ENCODE data around the gene PASK. TPM values are rescaled to one million over a fixed set of nuclear protein-coding genes. Genes with fewer than 3 reads are reported as not detected.

PASK gene
- total and polyA plus RNA-seq, 9 of the 15 experiments (the other 6 are each of a cell fraction or from before 2014, with no cell fraction given) = 1.5 to 30.3 (median 9.9) TPM

DNA sequence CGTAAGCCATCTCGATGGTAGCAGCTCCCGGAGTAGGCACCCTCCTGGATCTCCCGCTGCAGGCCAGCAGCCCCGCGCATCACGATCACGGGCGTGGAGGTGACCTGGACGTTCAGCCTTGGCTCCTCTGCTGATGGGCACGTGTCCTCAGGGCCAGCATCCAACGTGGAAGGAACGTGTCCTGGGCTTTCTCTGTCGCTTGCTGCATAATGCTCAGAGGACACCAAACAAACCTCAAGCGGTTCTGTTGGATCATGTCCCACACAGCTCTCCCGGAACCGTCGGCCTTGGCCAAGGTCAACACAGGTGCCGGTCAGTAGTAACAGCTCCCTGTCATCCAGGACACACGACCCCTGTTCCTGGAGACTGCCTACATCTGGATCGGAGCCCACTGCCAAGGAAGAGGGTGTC lies 23.1 kb downstream of the PASK start:
- intact Hi-C loops (cut with micrococcal nuclease) = loop anchor here (2.0 kb wide), 1 partner anchor 43 kb away; no protein-coding TSS in a partner anchor
- no peaks in the 10 kb centered on the region; a peak in 1 of 5 replicates for H3K4me1 ChIP-seq (replicated peaks in 1 of 2; ENCODE audit: control insufficient read depth in 2 of 2, insufficient read depth in 2 of 2, low read length in 2 of 2)
- ChIA-PET POLR2A (interaction anchor here (1.1 kb wide), 1 partner anchor 12 kb away, joined by 4 read pairs; no protein-coding TSS in a partner anchor), CTCF (ENCODE audit: low intra/inter-chr PET ratio) (no interaction called here)
- DNase-seq (ENCODE audit: extremely low read depth in 1 of 4, low spot score in 3 of 4) (no peak), ATAC-seq (no peak), FAIRE-seq (no peak)
- peaks cover 10% of the 10 kb centered on the region; the same call in 1 of the 3 replicates for H3K36me3 ChIP-seq (ENCODE audit: control insufficient read depth, insufficient read depth, low read length)
- WGBS (ENCODE audit: insufficient coverage, low coverage, missing lambda C conversion rate) = 87% methylated on average over 13 of the region's 21 CpGs
- H3K27me3 ChIP-seq (ENCODE audit: control insufficient read depth in 2 of 2, insufficient read depth in 2 of 2, low read length in 2 of 2) = no peaks in the 10 kb centered on the region
- no peak overlapping the region for H3K4me3 ChIP-seq
- H3K27ac ChIP-seq (ENCODE audit: extremely low read depth, low read depth, low read length) = no peak overlapping the region
- H3K79me2 ChIP-seq (ENCODE audit: control insufficient read depth, insufficient read depth, low read length) = no peaks in the 10 kb centered on the region
- in situ Hi-C loops (cut with MboI) = no loop called here
- no peak overlapping the region for H2AFZ ChIP-seq (ENCODE audit: low read depth, low read length)
- no TSS peak for BruUV-seq (replicated peaks)
- H3K9me1 ChIP-seq (ENCODE audit: control insufficient read depth, insufficient read depth, low read length) = no peaks in the 10 kb centered on the region
- no peaks in the 10 kb centered on the region for H4K20me1 ChIP-seq (replicated peaks; ENCODE audit: control insufficient read depth, insufficient read depth, low read length)
- H3K9ac ChIP-seq (ENCODE audit: insufficient read depth in 1 of 2, low read depth in 2 of 2, low read length in 2 of 2) = no peak overlapping the region
- no peak overlapping the region for H3K4me2 ChIP-seq (ENCODE audit: insufficient read depth, low read length)
- no peaks in the 10 kb centered on the region for H3K9me3 ChIP-seq (replicated peaks; ENCODE audit: control insufficient read depth, insufficient read depth, low read depth, low read length)
- TF ChIP-seq EZH2 (IDR thresholded peaks at IDR 0.05; ENCODE audit: borderline replicate concordance, low read depth, low read length) (no peak), NBN (IDR thresholded peaks at IDR 0.05; ENCODE audit: low read depth) (no peak), ZFP30 (CRISPR knock-in tag; IDR thresholded peaks at IDR 0.05; ENCODE audit: borderline replicate concordance) (no peak), MTA3 (IDR thresholded peaks at IDR 0.05; ENCODE audit: borderline replicate concordance) (no peak), ZNF507 (tag; conservative IDR thresholded peaks at IDR 0.05) (no peak), SLC30A9 (CRISPR knock-in tag; IDR thresholded peaks at IDR 0.05) (no peak), KAT7 (CRISPR knock-in tag; IDR thresholded peaks at IDR 0.05; ENCODE audit: borderline replicate concordance) (no peak), HNRNPLL (IDR thresholded peaks at IDR 0.05; ENCODE audit: low read depth, low read length, poor library complexity, severe bottlenecking) (no peak), ETV6 (IDR thresholded peaks at IDR 0.05; ENCODE audit: borderline replicate concordance in 1 of 2, low read depth in 2 of 2, low read length in 1 of 2) (no peak), ETV6 (CRISPR knock-in tag; IDR thresholded peaks at IDR 0.05; ENCODE audit: borderline replicate concordance) (no peak)
- TF ChIP-seq, protein P1, sequence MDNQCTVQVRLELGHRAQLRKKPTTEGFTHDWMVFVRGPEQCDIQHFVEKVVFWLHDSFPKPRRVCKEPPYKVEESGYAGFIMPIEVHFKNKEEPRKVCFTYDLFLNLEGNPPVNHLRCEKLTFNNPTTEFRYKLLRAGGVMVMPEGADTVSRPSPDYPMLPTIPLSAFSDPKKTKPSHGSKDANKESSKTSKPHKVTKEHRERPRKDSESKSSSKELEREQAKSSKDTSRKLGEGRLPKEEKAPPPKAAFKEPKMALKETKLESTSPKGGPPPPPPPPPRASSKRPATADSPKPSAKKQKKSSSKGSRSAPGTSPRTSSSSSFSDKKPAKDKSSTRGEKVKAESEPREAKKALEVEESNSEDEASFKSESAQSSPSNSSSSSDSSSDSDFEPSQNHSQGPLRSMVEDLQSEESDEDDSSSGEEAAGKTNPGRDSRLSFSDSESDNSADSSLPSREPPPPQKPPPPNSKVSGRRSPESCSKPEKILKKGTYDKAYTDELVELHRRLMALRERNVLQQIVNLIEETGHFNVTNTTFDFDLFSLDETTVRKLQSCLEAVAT (IDR thresholded peaks at IDR 0.05) = no peak
- TF ChIP-seq, protein P2, sequence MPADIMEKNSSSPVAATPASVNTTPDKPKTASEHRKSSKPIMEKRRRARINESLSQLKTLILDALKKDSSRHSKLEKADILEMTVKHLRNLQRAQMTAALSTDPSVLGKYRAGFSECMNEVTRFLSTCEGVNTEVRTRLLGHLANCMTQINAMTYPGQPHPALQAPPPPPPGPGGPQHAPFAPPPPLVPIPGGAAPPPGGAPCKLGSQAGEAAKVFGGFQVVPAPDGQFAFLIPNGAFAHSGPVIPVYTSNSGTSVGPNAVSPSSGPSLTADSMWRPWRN (IDR thresholded peaks at IDR 0.05; ENCODE audit: low read depth) = no peak
- TF ChIP-seq, protein P3, sequence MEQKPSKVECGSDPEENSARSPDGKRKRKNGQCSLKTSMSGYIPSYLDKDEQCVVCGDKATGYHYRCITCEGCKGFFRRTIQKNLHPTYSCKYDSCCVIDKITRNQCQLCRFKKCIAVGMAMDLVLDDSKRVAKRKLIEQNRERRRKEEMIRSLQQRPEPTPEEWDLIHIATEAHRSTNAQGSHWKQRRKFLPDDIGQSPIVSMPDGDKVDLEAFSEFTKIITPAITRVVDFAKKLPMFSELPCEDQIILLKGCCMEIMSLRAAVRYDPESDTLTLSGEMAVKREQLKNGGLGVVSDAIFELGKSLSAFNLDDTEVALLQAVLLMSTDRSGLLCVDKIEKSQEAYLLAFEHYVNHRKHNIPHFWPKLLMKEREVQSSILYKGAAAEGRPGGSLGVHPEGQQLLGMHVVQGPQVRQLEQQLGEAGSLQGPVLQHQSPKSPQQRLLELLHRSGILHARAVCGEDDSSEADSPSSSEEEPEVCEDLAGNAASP (IDR thresholded peaks at IDR 0.05) = no peak
- TF ChIP-seq, protein P4, sequence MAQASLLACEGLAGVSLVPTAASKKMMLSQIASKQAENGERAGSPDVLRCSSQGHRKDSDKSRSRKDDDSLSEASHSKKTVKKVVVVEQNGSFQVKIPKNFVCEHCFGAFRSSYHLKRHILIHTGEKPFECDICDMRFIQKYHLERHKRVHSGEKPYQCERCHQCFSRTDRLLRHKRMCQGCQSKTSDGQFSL (CRISPR knock-in tag; IDR thresholded peaks at IDR 0.05) = no peak
- TF ChIP-seq, protein P4 (tag; IDR thresholded peaks at IDR 0.05) = no peak
